GM18520 (cell line): ENCODE data around the gene DNAH17.

Experiments
- ATAC-seq: cut with Tn5 transposase; IDR thresholded peaks from one replicate; pipeline ENCODE4 v1.9.1; 2021; ENCODE audit not compliant: unreplicated experiment

DNAH17 gene

DNA sequence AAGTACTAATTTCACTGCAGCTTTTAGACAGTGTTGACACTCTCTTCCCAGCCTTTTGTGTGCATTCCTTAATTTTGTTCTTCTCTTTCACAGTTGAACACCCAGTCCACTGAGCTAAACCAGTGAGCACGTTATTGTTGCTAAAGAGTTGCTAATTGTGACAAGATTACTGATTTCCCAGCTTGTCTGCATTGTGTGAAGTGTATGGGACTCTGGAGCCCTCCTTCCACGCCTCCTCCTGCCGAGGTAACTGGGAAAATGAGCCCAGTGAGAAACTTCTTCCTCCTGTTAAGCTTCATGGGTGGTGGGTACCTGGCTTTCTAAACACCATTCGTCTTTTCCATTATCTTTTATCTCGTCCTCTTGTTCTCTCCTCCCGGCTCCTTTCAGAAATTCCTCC lies 29.8 kb upstream of the DNAH17 start:
- no peak for ATAC-seq

DNA sequence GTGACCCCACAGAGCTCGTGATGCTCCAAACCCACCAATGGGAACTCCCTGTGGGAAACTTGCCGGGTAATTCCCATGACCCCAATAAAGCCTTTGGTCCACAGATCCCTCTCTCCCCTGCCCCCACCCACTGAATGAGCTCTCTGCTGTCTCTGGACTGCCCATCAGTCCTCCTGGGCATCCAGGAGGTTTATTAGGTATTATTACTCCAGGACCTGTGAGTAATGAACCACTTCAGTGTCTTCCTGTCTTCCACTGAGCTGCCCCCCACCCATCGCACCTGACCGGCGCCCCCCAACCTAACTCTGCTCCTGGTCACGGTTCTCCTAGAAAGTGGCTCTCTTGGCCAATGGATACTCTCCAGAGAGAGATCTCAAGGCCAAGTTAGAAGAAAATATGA lies 28.7 kb upstream of the DNAH17 start:
- no peak for ATAC-seq

DNA sequence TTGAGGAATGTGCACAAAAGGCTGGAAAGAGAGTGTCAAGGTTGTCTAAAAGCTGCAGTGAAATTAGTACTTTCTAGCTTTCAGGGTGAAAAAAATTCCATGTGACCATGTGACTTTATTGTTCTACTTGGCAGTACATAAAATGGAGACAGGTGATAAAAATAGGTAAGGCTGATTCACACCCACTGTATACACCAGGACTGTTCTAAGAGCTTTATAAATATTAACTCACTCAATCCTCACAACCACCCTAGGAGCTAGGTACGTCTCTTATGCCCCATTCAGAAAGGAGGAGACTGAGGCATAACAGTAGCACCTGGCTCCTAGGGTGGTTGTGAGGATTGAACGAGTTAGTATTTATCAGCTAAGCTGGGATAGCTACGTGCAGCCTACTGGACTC lies 28.2 kb upstream of the DNAH17 start:
- no peak for ATAC-seq

DNA sequence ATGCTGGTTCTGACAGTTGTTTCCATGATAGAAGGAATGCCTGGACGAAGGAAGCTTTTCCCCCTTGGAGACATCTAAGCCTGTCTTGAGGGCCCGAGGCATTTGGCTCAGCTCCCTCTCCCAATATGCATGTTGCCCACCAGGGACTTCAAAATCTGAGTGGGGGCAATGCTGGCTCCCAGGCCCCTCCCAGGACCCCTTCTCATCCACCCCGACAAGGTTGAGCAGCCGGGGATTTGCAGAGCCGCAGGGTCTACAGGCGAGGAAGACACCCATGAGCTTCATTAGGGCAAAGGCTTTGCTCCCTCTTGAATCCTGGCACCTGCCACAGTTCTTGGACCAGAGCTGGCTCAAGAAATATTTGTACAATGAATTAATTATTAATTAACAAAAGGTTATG lies 25.1 kb upstream of the DNAH17 start:
- no peak for ATAC-seq

DNA sequence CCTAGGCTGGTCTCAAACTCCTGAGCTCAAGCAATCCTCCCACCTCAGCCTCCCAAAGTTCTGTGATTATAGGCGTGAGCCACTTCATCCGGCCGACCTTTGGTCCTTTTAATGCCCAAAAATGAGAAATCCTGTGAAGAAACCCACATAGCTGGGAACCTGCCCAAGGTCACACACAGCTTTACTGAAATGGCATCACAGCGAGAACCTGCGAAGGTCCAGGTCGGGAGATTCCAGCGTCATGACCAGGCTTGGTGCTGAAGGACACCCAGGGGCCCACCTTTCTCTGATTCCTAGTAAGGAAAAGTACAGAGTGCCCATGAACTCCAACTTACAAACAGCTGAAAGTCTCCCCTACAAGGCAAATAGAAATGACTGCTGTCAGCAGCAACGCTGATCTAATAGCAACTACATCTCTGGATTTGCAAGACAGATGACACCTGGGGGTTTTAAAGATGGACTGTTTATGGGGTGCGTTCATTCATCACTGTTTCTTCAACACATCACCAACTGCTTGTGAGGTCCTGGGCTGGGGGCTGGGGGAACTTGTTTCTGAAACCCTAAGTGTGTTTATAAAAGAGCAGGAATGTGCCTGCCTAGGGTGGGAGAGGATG lies 24.5 kb upstream of the DNAH17 start:
- no peak for ATAC-seq

- no peak for ATAC-seq
These were observed 23.1 kb upstream of the DNAH17 start for GRCh38 chr17:78600181-78600721.

DNA sequence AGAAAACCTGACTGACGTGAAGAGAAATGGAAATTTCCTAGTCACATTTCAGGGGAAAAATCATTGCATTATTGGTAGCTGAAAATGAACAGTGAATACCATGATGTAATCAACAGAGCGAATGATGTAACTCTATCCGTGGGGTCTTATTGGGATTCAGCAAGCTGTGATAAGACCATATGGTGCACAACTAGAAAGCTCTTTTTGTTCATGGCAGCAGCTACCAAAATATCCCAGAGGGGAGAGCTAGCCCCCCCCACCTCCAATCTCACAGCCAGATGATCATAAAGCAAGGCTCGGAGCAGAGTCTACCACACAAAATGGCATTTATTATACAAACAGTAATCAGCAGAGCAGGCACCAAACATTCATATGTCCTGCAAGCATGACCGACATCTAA lies 22.2 kb upstream of the DNAH17 start:
- no peak for ATAC-seq

DNA sequence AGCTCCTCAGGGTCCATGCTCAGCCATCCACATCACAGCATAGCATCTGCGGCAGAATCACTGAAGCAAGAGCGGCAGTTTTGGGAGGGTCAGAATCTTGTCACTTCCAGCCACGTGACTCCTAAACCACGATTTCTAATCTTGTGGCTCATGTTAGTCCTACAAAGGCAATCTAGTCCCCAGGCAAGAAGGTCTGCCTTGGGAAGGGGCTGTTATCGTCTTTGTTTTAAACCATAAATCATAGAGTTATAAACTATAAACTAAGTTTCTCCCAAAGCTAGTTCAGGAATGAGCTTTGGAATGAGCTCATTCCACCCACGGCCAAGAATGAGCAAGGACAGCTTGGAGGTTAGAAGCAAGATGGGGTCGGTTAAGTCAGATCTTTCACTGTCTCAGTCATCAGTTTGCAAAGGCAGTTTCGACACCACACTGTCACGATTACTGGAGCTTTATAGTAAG lies 20.8 kb upstream of the DNAH17 start:
- ATAC-seq = no peak

DNA sequence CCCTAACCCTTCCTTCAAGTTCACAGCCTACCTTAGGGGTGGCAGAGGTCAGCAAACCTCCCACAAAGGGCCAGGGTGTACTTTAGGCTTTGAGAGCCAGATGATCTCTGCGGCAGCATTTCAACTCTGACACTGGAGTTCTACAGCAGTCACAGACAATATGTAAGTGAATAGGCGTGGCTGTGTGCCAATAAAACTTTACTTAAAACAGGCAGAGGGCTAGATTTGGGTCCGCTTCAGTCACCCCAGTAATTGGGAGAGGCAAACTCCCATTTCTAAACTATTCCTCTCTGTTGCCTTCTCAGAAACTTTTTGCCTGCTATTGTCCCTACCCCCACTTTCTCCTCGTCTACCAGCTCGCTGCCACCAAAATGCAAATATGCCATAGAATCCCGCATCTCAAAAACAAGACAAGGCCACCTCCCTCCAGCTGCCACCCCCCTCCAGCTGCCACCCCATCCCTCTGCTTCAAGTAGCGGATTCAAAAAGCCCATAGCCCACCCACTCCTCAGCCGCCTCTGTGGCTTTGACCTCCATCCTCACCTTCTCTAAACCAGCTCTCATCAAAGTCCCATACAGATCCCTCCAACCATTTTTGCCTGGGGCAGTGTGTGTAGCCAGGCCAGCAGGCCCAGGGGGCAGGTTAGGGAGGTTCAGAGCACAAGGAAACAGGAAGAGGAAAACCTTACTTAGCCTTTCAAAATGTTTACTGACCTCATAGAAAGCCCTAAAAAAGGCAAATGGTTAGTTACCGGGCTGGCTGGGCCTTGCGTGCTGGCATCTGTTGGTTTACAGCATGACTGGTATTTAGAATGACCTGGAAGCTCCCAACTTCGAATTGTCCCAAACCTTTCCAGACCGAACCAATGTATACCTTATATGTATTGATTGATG lies 19.9 kb upstream of the DNAH17 start:
- ATAC-seq = no peak

DNA sequence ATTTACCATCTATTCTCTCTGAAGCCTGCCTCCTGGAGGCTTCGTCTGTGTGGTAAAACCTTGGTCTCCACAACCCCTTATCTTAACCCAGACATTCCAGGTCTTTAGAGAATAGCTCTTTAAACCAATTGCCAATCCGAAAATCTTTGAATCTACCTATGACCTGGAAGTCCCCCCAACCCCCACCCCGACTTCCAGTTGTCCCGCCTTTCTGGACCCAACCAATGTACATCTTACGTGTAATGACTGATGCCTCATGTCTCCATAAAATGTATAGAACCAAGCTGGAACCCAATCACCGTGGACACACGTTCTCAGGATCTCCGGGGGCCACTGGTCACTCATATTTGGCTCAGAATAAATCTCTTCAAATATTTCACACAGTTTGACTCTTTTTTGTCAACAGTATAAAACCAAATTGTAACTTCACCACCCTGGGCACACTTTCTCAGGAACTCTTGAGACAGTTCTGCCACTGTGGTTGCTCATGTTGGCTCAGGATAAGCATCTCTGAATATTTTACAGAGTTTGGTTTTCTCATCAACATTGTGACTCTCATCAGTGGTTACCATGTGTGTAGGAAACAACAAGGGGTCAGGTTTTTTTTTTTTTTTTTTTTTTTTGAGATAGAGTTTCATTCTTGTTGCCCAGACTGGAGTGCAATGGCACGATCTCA lies 18.1 kb upstream of the DNAH17 start:
- ATAC-seq = no peak

- no peak for ATAC-seq
These were observed 15.8 kb upstream of the DNAH17 start for GRCh38 chr17:78592991-78593329.

GRCh38 chr17:78591263-78591671 lies 14.1 kb upstream of the DNAH17 start:
- no peak for ATAC-seq

- ATAC-seq = no peak
These were observed 12.7 kb upstream of the DNAH17 start for GRCh38 chr17:78589885-78590284.

DNA sequence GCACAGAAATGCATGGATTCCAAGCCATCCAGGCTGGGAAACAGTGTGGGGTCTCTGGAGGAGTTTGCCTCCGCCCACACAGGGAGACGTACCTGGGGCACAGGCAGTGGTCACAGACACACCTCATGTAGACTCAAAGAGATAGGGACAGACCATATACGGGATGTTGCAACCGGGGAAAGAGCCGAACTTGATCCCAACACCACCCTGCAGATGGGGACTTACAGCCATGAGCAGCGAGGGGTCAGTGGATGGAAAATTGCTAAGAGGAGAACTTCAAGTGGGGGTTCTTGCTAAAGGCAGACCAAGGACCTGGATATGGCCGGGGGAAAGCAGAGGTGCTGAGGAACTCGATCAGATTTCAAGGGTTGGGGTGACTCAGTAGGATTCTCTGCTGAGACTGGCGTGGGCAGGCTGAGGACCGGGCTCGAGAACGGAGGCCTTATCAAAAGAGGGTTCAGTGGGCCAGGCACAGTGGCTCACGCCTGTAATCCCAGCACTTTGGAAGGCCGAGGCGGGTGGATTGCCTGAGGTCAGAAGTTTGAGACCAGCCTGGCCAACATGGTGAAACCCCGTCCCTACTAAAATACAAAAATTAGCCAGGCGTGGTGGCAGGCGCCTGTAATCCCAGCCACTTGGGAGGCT lies 12.0 kb upstream of the DNAH17 start:
- no peak for ATAC-seq

GRCh38 chr17:78588258-78589030 lies 11.2 kb upstream of the DNAH17 start:
- ATAC-seq = no peak

GRCh38 chr17:78585006-78585630 lies 7.9 kb upstream of the DNAH17 start:
- ATAC-seq = no peak

GRCh38 chr17:78583091-78583490 lies 5.9 kb upstream of the DNAH17 start:
- no peak for ATAC-seq

DNA sequence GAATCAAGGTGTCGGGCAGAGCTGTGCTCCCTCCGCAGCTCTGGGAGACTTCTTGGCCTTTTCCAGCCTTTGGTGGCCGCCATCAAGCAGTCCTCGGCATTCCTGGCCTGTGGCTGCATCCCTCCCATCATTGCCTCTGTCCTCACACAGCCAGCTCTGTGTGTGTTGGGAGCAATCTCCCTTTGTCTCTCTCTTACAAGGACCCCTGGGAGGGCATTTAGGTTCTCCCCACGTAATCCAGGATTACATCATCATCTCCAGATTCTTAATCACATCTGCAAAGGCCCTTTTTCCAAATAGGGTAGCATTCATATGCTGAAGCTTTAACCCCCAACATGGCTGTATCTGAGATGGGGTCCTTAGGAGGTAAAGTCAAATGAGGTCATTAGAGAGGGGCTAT lies 4.1 kb upstream of the DNAH17 start:
- ATAC-seq = no peak

GRCh38 chr17:78580277-78580804 lies 3.1 kb upstream of the DNAH17 start:
- no peak for ATAC-seq
